HCT116 (cell line): ENCODE measurements around the gene PDE4B.

Experiments used
- EZH2phosphoT487 ChIP-seq: fragments of 200-600 bp; IDR thresholded peaks from 2 replicates; pipeline ENCODE4 v1.6.1; 2018; ENCODE audit warnings: antibody characterized with exemption, borderline replicate concordance
- POLR2A ChIP-seq: IDR thresholded peaks from 2 replicates; pipeline ENCODE4 v1.7.0; 2011; ENCODE audit warnings: borderline replicate concordance; ENCODE audit not compliant: insufficient read depth, insufficient read length; ENCODE audit errors: extremely low read depth
- RAD21 ChIP-seq: IDR thresholded peaks from 2 replicates; pipeline ENCODE4 v1.6.1; 2012; ENCODE audit warnings: low read depth, mild to moderate bottlenecking
- TCF7L2 ChIP-seq: IDR thresholded peaks from 2 replicates; pipeline ENCODE4 v1.7.0; 2011; ENCODE audit warnings: borderline replicate concordance, inconsistent platforms; ENCODE audit not compliant: insufficient read depth, insufficient read length; ENCODE audit errors: extremely low read depth
- YY1 ChIP-seq: IDR thresholded peaks from 2 replicates; pipeline ENCODE4 v1.6.1; 2011; ENCODE audit warnings: low read length, low read depth, moderate library complexity, mild to moderate bottlenecking; ENCODE audit not compliant: insufficient replicate concordance; ENCODE audit errors: extremely low read depth
- ZFX ChIP-seq: fragments of 450-650 bp; IDR thresholded peaks from 2 replicates; pipeline ENCODE4 v1.6.1; 2017
- TF ChIP-seq, protein P1 (sequence below), 3 experiments: fragments of 200-600 bp in 1 of 3; sonication (generic) in 1 of 3; IDR thresholded peaks in 2 of 3; conservative IDR thresholded peaks in 1 of 3; 2 replicates each; pipeline ENCODE4 v1.5.1; 2012 to 2017; ENCODE audit warnings: low read depth in 2 of 3, low read length in 2 of 3, antibody characterized with exemption in 1 of 3, borderline replicate concordance in 1 of 3, control low read depth in 1 of 3, mild to moderate bottlenecking in 1 of 3, mixed read lengths in 1 of 3, mixed run types in 1 of 3, moderate library complexity in 1 of 3; ENCODE audit not compliant: insufficient read depth in 1 of 3
- TF ChIP-seq, protein P2 (sequence below): IDR thresholded peaks from 2 replicates; pipeline ENCODE4 v1.6.1; 2012; ENCODE audit warnings: low read depth
- TF ChIP-seq, protein P3 (sequence below): IDR thresholded peaks from 2 replicates; pipeline ENCODE4 v1.6.1; 2012

DNA sequence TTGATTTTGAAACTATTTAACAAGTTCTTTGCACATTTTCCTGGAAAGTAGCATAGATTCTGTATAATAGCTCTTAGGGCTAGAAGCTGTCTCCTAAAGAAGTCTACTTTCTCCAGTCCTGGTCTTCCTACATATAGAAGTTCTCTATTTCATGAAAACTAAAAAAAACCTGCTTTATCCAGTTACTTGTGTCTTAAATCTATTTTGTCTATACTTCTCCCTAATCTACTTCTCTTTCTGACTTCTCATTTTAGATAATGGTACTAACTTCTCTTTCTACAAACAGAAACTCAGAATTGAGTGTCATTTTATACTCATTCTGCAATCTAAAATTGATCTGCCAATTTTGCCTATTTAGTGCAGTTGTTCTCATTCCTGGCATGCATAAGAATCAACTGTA lies 28.7 kb downstream of the PDE4B start:
- TF ChIP-seq POLR2A: no peak
- TF ChIP-seq TCF7L2: no peak
- no peak for TF ChIP-seq RAD21
- TF ChIP-seq, protein P1, sequence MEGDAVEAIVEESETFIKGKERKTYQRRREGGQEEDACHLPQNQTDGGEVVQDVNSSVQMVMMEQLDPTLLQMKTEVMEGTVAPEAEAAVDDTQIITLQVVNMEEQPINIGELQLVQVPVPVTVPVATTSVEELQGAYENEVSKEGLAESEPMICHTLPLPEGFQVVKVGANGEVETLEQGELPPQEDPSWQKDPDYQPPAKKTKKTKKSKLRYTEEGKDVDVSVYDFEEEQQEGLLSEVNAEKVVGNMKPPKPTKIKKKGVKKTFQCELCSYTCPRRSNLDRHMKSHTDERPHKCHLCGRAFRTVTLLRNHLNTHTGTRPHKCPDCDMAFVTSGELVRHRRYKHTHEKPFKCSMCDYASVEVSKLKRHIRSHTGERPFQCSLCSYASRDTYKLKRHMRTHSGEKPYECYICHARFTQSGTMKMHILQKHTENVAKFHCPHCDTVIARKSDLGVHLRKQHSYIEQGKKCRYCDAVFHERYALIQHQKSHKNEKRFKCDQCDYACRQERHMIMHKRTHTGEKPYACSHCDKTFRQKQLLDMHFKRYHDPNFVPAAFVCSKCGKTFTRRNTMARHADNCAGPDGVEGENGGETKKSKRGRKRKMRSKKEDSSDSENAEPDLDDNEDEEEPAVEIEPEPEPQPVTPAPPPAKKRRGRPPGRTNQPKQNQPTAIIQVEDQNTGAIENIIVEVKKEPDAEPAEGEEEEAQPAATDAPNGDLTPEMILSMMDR (IDR thresholded peaks at IDR 0.05 in 2 of 3, conservative IDR thresholded peaks at IDR 0.05 in 1 of 3; ENCODE audit: borderline replicate concordance in 1 of 3, insufficient read depth in 1 of 3, low read depth in 2 of 3, low read length in 2 of 3): no peak
- TF ChIP-seq, protein P2, sequence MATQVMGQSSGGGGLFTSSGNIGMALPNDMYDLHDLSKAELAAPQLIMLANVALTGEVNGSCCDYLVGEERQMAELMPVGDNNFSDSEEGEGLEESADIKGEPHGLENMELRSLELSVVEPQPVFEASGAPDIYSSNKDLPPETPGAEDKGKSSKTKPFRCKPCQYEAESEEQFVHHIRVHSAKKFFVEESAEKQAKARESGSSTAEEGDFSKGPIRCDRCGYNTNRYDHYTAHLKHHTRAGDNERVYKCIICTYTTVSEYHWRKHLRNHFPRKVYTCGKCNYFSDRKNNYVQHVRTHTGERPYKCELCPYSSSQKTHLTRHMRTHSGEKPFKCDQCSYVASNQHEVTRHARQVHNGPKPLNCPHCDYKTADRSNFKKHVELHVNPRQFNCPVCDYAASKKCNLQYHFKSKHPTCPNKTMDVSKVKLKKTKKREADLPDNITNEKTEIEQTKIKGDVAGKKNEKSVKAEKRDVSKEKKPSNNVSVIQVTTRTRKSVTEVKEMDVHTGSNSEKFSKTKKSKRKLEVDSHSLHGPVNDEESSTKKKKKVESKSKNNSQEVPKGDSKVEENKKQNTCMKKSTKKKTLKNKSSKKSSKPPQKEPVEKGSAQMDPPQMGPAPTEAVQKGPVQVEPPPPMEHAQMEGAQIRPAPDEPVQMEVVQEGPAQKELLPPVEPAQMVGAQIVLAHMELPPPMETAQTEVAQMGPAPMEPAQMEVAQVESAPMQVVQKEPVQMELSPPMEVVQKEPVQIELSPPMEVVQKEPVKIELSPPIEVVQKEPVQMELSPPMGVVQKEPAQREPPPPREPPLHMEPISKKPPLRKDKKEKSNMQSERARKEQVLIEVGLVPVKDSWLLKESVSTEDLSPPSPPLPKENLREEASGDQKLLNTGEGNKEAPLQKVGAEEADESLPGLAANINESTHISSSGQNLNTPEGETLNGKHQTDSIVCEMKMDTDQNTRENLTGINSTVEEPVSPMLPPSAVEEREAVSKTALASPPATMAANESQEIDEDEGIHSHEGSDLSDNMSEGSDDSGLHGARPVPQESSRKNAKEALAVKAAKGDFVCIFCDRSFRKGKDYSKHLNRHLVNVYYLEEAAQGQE: no peak
- no peak for TF ChIP-seq YY1
- TF ChIP-seq EZH2phosphoT487: no peak
- TF ChIP-seq, protein P3, sequence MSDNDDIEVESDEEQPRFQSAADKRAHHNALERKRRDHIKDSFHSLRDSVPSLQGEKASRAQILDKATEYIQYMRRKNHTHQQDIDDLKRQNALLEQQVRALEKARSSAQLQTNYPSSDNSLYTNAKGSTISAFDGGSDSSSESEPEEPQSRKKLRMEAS: no peak
- TF ChIP-seq ZFX: no peak
